HG03108 (cell line): Measurements from ENCODE around the gene MRPS14.
A peak's percentile ranks its signal among the peaks of the same experiment; 100 is the strongest.
"Not testable (repeated sequence)": the region's sequence is repeated elsewhere in the genome, so short reads cannot be mapped to it uniquely, and the experiment has no call there.

Experiments
- ATAC-seq: cut with Tn5 transposase; IDR thresholded peaks from one replicate; pipeline ENCODE4 v1.9.1; 2021; ENCODE audit warnings: moderate library complexity; ENCODE audit not compliant: unreplicated experiment

The MRPS14 gene

DNA sequence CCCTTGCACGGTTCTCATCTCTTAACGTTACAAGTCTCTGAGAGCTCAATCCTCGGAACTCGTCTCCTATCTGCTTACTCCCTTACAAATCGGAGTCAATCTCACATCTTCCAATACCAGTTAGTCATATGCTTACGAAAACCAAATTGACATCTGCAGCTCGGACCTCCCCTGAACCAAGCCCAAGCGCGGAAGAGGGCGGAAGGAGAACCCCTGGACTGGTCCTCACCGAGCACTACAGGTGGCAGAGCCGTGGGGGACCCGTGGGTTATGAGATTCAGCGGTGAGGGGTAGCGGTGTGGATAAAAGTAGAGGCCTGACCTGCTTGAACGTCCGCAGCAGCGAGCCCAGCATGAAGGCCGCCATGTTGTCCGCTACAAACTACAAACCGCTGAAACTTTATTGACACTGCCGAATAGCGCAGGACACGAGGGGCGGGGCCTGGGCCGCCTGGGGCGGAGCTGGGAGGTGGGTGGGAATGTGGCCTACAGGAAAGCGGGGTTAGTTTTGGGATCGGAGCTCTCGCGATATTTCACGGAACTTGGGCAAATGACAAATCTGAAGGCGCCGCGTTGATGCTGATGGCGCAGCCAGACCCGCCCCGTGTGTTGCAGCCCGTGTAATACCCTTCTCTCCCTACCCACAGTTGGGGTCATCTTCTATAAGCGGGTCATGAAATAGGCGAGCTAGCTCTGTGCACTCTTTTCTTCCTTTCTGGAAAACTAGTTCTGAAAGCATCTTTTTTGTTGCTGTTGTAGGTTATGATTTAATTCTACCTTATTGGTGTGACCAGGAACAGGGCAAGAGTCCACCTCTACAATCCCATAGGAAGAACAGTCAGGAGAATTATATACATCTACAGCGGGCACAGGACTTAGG lies at the start of gene MRPS14:
TSS of gene MRPS14 (minus strand) at position 383 of the 879 bp plus-strand sequence. CDS start at position 366, 17 bp downstream.
- ATAC-seq, result peak; percentile 88

DNA sequence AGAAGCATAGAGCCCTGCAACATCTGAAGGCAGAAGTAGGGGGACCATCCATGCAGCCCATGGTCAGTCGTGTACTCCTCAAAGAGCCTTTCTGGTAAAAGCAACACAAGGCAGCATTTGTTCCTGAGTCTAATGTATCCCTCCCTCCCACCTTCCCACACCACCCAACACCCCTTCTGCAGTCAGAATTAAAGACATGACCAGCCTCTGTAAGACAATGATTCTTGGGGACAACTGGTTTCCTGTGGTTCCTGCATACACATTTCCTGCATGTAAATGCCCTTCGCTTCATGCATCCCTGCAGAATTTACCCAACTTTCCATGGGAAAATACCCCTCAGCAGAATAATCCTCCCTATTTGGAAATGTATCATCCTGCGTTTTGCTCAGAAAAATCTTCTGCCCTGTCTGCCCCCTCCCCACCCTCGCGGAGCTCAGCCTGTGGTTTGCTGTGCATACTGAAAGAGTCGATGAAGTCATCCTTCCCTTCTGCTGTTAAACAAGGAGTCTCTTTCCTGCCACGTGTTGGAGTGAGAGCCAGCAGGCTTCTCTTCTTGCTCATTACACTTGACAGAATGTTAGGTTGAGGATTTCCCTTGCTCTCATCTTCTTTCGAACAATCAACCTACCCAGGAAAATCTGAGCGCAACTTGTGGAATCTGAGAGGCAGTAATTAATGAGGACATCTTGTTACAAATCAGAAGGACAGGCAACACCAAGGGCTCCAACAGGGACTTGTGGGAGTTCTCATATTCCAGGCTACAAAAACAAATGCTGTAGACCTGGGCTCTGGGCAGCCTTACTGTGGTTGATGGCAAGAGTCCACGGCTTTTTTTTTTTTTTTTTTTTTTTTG lies 49.1 kb upstream of the MRPS14 start:
- peak; percentile 71 for ATAC-seq

DNA sequence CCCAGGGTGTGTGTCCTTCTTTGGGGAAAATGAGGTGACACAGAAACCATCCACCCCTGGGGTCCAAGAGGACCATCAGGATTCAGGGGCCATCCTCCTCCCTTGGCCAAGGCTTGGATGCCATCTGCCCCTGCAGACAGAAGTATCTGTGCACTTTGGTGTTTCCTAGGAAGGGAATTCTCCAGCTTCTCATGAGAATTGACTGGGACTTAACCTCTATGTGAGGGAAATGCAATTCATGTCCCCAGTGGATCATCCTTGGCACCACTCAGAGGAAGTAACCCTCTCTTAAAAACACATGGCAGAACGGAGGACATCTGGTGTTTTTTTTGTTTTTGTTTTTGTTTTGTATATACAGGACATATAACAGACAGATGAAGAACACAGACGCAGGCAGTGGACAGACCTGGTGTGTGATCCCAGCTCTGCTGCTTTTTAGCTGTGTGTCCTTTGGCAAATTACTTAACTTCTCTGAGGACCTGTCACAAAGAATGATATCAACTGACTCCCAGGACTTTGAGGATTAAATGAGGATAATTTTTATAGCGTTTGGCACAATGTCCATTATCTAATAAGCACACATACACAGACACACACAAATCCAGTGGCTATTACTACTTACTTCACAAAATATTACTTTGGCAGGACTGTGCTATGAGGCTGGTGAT lies 48.2 kb upstream of the MRPS14 start:
- no peak for ATAC-seq

DNA sequence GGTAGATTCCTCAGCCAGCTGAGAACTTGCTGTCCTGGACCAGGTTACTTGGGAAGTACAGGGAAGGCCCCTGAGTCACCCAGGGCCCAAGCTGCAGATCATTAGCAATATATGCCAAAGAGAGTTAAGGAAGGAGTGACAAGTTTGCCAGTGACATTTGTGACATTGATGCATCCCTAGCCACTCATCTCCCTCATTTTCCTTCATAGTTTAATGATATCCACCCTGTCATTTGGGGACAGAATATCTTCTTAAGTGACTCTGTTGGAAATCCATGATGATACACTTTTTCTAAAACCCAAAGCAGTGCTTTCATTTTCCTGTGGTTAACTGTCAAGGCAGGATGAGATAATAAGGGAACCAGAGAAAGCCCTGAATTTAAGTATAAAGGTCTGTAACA lies 47.6 kb upstream of the MRPS14 start:
- no peak for ATAC-seq

DNA sequence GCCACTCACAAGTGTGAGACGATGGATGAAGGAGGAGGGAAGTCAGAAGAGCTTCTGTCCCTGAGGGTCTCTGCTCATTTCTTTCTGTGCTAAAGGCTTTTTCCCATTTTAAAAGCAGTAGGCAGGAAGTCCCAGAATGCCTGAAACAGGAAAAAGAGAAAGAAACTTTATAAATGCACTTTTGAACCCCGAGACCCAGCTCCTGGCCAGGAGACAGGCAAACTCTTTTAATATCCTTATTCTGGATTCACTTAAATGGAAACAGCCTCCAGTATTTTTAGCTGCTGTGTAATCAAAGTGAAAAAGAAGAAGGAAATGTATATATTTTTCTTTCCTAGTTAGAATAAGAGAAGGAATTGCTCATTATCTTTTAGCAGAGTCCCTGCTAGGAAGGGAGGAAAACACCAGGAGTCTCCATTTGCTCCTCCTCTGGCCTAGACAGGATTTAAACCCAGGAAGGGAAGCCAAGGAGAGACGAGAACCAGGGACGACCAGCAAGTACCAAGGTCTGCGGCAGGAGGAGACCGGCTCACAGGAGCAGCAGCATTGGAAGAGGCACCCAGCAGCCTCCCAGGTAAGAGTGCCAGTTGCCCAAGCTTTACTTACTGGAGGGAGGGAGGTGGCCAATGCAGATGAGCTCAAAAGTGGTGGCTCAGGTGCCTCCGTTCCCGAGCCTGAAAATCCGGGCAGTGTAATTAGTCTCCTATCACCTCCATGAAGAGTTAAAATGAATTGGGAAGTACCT lies 44.3 kb upstream of the MRPS14 start, which contains the start of gene TNN:
TSS of gene TNN (plus strand) at position 472 of the 745 bp plus-strand sequence. CDS start 9,586 bp downstream, outside the sequence.
- ATAC-seq, result no peak

DNA sequence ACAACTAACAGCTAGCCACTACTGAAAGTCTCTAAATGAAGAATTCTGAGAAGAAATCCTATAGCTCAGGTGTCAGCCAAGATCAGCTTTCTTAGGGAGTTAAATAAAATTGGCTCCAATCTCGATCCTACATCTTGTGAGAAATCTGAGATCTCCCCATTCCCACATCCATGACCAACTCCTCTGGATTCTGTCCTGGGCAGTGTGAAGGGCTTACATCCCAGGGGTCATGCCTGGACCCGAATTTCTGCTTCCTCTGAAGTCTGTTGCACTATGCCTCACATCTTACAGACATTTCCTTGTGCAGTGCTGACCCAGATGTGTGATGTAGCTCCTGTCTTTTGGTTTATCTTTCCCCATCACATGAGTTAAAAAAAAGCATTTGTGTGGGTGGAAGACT lies 39.6 kb upstream of the MRPS14 start:
- no peak for ATAC-seq

DNA sequence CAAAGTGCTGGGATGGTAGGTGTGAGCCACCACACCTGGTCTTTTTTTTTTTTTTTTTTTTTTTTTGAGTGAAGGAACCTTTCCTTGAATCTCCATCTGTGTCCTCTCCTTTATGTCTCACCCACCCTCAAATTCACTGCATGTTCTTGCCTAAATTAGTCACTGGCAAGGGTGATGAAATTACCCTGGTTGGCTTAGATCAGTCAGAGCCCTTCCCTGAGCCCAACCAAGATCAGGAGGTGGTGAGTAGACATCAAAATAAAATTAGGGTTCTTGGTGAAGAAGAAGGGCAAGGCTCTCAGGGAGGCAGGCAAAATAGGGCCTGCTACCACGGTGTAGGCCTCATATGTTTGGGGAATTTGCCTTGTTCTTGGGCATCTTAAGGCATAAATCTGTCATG lies 39.1 kb upstream of the MRPS14 start:
- ATAC-seq, result no peak

DNA sequence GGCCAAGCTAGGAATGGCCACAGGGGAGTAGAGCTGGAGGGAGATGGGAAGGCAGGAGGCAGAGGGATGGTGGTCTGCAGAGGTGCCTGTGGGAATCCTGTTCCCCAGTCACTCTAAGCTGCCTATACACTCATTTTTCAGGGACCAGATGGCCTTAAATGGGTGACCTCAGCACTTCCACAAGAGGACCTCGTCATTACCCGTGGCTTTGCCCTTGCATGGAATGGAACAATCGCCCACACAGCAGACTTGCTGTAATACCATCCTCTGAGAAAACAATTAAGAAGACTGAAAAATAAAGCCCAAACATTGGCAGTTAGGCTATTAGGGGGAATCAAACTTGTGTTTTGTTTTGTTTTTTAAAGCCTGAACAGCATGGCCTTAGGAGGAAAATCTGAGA lies 31.5 kb upstream of the MRPS14 start:
- no peak for ATAC-seq

DNA sequence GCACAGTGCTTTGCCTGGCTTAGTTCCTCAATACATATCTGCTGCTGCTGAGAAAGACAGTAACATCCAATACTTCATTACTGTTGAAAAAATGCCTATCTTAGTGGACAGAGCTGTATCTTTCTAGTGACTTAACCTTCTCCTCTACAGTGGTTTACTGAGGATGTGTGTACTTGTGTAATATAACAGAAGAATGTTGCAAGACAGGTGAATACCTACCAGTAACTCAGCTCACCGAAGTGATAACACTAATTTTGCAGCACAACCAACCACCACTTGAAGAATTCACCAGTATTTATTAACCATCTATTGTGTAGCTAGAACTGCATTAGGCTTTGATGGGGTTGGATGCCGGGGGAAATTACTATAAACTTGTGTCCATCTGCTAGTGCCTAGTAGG lies 27.8 kb upstream of the MRPS14 start:
- ATAC-seq, result no peak

DNA sequence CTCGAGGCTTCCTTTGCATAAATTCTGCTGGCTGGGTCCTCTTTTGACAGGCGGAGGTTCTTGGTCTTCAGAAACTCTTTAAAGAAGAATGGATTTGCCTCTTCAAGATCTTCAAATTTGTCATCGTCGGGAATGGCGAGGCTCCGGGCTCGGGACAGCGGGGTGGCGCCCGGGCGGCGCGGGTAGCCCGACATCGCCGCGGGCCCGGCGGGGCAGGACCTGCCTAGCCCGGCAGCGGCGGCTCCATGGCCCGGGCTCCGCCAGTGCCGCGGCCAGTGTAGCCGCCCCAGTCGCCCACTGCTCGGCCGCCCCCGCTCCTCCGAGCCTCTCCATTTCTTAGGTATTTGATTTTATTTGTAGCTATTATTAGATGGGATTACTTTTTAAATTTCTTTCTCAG lies 22.3 kb upstream of the MRPS14 start:
- no peak for ATAC-seq

DNA sequence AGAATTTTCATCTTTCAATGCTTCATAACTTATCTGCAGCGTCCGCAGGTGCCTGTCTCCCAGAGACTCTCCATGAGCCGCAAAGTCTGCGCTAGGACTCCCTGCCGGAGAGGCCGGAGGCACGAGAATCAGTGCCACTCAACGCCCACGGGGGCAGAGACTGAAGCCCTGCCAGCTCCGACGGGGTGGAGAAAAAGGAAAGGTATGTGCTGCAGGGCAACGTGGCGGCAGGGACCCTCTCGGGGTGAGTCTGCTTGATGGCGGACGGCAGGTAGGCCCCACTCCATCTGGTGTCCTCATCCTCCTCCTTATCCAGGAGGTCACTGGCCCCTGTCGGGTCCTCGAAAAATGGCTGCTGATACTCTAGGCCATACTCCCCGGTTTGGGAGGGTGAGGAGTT lies 21.9 kb upstream of the MRPS14 start:
- ATAC-seq, result no peak

DNA sequence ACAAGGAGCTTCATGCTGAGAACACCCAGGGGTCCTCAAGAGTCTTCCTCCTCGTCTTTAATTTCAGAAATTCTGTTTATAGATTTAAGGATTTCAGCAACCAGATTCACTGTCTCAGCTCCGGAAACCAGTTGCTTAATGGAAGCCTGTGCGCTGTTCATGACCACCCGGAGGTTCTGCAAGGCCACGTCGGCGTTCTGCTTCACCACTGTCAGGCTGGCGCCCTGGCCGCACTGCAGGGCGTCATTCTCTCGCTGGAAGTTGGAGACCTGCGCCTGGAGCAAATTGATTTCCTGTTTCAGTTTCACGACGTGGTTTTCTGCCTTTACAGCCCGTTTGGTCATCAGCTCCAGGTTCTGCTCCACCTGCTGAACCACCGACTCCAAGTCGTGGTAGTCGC lies 21.4 kb upstream of the MRPS14 start:
- ATAC-seq, result not testable (repeated sequence)

DNA sequence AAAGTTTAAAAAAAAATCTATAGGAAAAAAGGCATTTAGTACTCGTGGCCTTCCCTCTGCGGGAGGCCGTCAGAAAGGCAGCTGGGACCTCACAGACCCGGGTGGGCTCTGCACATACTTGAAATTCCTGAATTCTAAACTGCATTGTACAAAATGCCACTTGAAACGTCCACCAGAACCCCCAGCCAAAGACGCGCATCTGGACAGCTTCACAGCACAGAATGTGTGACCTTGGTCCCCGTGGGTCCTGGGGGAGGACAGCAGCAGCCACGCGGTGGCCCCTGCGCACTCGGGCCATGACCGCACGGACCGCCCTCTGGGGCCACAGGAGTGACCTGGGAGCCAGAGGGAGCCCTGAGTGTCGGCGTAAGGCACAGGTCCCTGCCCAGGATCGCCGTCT lies 20.6 kb upstream of the MRPS14 start:
- no peak for ATAC-seq

DNA sequence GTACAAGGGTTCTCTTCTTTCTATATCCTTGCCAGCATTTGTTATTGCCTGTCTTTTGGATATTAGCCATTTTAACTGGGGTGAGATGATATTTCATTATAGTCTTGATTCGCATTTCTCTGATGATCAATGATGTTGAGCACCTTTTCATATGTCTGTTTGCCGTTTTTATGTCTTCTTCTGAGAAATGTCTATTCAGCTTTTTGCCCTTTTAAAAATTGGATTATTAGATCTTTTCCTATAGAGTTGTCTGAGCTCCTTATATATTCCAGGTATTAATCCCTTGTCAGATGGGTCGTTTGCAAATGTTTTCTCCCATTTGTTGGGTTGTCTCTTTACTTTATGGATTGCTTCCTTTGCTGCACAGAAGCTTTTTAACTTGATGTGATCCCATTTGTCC lies 19.4 kb upstream of the MRPS14 start:
- no peak for ATAC-seq

DNA sequence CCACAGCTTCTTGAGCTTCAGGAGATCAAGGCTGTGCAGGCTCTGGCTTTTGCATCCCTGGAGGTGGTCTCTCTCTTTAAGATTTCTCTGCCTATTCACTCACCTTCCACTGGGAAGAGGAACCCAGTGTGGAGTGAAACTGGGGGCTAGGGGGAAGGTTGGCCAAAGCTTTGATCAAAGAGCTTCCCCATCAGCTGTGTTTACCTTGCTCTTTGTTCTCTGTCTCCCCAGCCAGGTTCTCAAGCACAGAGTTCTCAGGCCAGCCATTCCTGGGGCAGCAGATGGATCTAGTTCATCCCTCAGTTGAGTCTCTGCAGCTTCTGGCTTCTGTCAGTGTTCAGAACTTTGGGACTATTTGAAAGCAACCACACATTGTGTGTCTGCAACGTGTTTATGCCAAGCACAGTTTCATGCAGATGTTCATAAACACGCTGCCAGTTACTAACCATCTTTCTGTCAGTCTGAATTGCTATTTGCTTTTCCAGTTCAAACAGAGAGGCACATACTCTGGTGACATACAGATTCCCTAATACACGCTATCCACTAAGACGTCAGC lies 17.2 kb upstream of the MRPS14 start:
- no peak for ATAC-seq

DNA sequence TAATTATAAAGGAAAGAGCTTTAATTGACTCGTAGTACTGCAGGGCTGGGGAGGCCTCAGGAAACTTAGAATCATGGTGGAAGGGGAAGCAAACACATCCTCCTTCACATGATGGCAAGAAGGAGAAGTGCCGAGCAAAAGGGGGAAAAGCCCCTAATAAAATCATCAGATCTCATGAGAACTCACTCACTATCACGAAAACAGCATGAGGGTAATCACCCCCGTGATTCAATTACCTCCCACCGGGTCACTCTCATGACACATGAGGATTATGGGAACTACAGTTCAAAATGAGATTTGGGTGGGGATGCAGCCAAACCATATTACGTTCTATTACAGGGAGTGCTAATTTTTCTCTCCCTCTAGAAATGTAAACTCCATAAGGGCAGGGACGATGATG lies 14.2 kb upstream of the MRPS14 start:
- no peak for ATAC-seq

DNA sequence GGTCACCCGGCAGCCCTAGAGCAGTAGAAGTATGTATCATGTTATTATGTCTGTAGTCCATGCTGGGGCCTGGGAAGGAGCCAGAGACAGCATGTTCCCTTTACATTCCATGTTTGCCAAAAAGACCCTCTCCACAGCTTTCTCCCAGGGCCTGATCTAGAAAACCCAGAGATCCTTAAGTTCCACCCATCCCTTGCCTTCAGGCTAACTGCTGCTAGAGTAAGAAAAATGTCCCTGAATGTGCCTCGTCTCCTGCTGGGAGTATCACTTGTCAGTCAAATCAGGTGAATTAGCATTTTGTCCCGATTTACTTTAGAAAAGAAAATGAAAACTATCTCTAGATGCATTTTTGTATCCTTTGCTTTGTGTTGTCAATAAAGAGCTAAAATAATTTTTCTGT lies 13.3 kb upstream of the MRPS14 start:
- no peak for ATAC-seq

DNA sequence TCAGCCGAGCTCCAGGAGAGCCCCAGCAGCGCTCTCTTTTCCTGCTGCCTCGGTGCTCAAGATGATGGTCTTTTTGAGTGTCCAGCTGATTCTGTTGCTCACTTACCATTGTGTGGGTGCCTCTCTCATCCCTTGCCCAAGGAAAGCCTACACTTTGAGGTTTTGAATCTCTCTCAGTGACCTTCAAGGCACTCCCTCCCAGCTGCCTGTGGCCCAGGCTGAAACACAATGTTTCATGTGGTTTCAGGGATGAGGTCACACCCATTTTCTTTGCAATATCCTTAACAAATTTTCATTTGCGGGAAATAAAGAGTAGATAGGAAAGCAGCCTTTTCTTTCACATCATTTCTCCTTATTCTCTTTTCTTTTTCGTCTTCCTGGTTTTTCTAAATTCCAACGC lies 12.6 kb upstream of the MRPS14 start:
- ATAC-seq, result no peak

DNA sequence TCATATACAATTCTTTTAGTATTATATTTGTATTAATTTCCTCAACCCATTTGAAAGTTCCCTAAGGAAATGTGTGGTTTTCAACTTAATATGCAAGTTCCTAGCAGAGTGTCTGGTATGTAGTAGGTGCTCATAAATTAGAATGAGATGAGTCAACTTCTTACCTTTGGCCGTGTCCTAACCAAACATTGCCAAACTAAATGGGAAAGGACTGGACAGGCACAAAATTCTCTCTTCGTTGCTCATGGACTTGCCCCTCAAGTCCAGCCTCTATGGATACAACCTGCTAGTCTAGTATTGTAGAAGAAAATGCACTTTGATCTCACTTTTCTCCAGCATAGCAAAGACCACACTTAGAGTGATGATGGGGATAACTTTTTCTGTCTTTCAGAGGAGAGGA lies 11.6 kb upstream of the MRPS14 start:
- ATAC-seq, result no peak

DNA sequence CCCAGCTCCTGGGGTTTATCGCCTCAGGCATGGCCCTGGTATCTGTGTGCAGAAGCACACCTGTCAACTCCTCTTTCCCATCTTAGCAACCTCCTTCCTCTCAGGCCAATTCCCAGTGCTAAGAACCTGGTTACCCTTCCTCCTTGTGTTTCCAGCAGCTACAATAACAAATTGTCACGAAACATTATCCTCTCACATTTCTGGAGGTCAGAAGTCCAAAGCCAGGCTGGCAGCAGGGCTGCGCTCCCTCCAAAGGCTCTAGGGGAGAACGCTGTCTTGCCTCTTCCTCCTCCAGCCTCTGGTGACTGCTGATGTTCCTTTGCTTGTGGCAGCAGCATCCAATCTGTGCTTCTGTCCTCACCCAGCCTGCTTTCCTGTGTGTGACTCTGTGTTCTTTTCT lies 10.7 kb upstream of the MRPS14 start:
- no peak for ATAC-seq
